Activated T-cell treated with anti-CD3 and anti-CD28 coated beads, Interleukin-2, amount 50 U/mL, for 72 hours (primary cell): Measurements from ENCODE around the gene SLC15A2. TPM values are rescaled to one million over a fixed set of nuclear protein-coding genes. Genes with fewer than 3 reads are reported as not detected.

Experiments used
- ATAC-seq, 2 donors: fragments of 150-1000 bp; cut with Tn5 transposase; replicated peaks in 1 of 2; 2 replicates each; pipeline ENCODE4 v1.10.0; 2021; ENCODE audit warnings: moderate library complexity in 2 of 2, mild to moderate bottlenecking in 1 of 2
- DNase-seq, 2 donors: peaks; one replicate each; pipeline ENCODE4 v3.0.0; 2021 to 2022; ENCODE audit warnings: mixed read lengths in 1 of 2
- H3K27ac Mint-ChIP-seq: one replicate; pipeline ENCODE4 v1.8.0; 2022; ENCODE audit warnings: mild to moderate bottlenecking, moderate library complexity, mixed read lengths
- H3K27me3 Mint-ChIP-seq: one replicate; pipeline ENCODE4 v1.8.0; 2022; ENCODE audit warnings: low read depth, mixed read lengths
- H3K36me3 Mint-ChIP-seq, 2 donors: one replicate each; pipeline ENCODE4 v1.8.0; 2022; ENCODE audit warnings: mixed read lengths in 2 of 2, mild to moderate bottlenecking in 1 of 2; ENCODE audit not compliant: insufficient read depth in 2 of 2
- H3K4me1 Mint-ChIP-seq: one replicate; pipeline ENCODE4 v1.8.0; 2022; ENCODE audit warnings: low read depth, mixed read lengths
- H3K4me3 Mint-ChIP-seq, 2 donors: one replicate each; pipeline ENCODE4 v1.8.0; 2022; ENCODE audit warnings: mild to moderate bottlenecking in 2 of 2, mixed read lengths in 2 of 2, moderate library complexity in 2 of 2
- H3K9me3 Mint-ChIP-seq, 2 donors: one replicate each; pipeline ENCODE4 v1.8.0; 2022; ENCODE audit warnings: mixed read lengths in 2 of 2
- total RNA-seq, 2 donors: library from RNA; stranded (reverse); gene quantifications; one replicate each; pipeline ENCODE4 v1.2.3, GENCODE V29; 2022

The SLC15A2 gene
- total RNA-seq, 2 donors from 2014 or later = 2.4 to 3.0 TPM

DNA sequence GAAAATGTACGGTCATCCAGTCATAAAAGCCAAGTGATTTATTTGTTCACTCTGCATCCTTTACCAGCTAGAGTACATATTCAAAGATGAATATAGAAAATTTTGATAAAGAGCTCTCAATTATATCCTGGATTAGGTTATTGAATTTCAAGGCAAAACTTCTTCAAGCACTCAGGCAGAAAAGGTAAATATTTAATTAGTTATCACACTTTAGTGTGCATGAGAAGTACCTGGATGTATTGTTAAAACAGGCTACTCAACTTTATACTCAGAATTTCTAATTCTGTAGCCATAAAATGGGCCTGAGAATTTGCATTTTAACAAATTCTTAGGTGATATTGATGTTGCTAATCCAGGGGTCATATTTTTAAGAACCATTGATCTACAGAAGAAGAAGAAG lies 82.5 kb downstream of the SLC15A2 start:
- Mint-ChIP-seq H3K36me3 (peaks cover 0 to 5% of the 10 kb centered on the region in 2 donors), H3K4me3 (no peak overlapping the region)
- no peak for ATAC-seq

DNA sequence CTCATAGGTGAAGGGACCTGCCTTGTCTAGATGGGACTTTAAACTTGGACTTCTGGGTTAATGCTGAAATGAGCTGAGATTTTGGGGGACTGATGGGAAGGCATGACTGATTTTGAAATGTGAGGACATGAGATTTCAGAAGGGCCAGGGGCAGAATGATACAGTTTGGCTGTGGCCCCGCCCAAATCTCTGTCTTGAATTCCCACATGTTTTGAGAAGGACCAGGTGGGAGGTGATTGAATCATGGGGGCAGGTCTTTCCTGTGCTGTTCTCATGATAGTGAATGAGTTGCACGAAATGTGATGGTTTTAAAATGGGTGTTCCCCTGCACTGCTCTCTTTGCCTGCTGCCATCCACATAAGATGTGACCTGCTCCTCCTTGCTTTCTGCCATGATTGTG lies 85.0 kb downstream of the SLC15A2 start:
- H3K27ac Mint-ChIP-seq = no peak overlapping the region
- peaks cover 3 to 6% of the 10 kb centered on the region in 2 donors for H3K9me3 Mint-ChIP-seq
- H3K4me1 Mint-ChIP-seq = no peaks in the 10 kb centered on the region
- H3K36me3 Mint-ChIP-seq = peaks cover 2 to 11% of the 10 kb centered on the region in 2 donors
- ATAC-seq (no peak), DNase-seq (no peak)
- peaks cover 5% of the 10 kb centered on the region for H3K27me3 Mint-ChIP-seq
- H3K4me3 Mint-ChIP-seq = no peak overlapping the region

More for the DNA sequence above, 82.5 kb downstream of the SLC15A2 start:
- no peaks in the 10 kb centered on the region for H3K4me1 Mint-ChIP-seq
- no peak for DNase-seq
- H3K27ac Mint-ChIP-seq = no peak overlapping the region
- peaks cover 5% of the 10 kb centered on the region for H3K27me3 Mint-ChIP-seq
- peaks cover 0 to 5% of the 10 kb centered on the region in 2 donors for H3K9me3 Mint-ChIP-seq

DNA sequence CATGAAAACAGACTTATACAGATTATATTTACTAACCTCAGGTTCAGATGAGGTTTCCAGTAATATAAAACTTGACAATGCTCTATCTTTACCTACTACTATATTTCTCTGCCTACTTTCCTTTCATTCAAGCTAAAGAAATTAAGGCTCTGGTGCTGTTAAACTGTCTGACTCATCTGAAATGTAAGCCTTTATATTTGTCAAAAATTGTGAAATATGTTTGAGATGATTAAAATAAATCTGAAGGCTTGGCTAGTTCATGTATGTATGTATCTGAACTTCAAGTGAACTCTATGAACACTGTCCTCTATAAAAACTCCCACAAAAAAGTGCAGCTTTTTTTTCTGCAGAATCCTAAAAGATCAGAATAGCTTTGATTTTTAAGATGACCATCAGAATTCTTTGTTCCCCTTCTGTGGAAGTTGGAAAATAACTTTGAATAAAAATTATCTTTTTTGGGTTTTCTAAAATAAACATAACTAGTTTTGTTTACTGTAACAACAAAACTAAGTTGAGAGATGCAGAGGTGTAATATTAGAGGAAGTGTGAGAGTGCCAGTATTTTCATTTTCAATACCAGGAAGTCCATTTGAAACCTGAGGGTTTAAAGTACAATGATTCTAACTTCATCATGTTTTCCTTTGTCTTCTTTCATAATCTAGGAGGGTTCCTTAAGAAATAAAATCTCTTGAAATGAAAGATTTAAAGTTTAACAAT lies 85.7 kb downstream of the SLC15A2 start:
- H3K27ac Mint-ChIP-seq = no peak overlapping the region
- ATAC-seq (no peak), DNase-seq (no peak)
- no peaks in the 10 kb centered on the region for H3K4me1 Mint-ChIP-seq
- H3K9me3 Mint-ChIP-seq = peaks cover 5 to 9% of the 10 kb centered on the region in 2 donors
- peaks cover 5 to 14% of the 10 kb centered on the region in 2 donors for H3K36me3 Mint-ChIP-seq
- peaks cover 5% of the 10 kb centered on the region for H3K27me3 Mint-ChIP-seq
- H3K4me3 Mint-ChIP-seq = no peak overlapping the region

DNA sequence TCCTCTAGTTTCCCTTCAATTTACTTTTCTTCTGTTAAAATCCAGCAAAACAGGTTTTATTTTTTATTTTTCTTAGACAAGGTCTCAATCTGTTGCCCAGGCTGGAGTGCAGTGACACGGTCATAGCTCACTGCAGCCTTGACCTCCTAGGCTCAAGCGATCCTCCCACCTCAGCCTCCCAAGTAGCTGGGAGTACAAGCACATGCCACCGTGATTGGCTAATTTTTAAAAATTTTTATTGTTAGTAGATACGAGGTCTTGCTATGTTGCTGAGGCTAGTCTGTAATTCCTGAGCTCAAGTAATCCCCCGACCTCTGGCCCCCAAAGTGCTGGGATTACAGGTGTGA lies 86.2 kb downstream of the SLC15A2 start:
- H3K4me3 Mint-ChIP-seq = no peak overlapping the region
- peaks cover 8 to 16% of the 10 kb centered on the region in 2 donors for H3K36me3 Mint-ChIP-seq
- H3K27me3 Mint-ChIP-seq = peaks cover 5% of the 10 kb centered on the region
- no peak for DNase-seq
- H3K27ac Mint-ChIP-seq = no peak overlapping the region
- ATAC-seq = no peak
- H3K4me1 Mint-ChIP-seq = no peaks in the 10 kb centered on the region
- H3K9me3 Mint-ChIP-seq = peaks cover 7 to 11% of the 10 kb centered on the region in 2 donors

DNA sequence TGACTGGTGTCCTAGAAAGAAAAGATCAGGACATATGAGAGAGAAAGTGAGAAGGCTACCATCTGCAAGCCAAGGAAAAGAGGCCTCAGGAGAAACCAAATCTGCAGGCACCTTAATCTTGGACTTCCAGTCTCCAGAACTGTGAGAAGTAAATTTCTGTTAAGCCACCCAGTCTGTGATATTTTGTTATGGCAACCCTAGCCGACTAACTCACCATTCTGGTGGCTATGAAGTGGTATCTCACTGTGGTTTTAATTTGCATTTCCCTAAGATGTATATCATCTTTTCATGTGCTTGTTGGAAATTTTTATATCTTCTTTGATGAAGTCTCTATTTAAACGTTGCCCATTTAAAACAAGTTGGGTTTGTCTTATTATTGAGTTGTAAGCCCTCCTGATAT lies 87.3 kb downstream of the SLC15A2 start:
- Mint-ChIP-seq H3K36me3 (peaks cover 8 to 16% of the 10 kb centered on the region in 2 donors), H3K4me1 (no peaks in the 10 kb centered on the region), H3K9me3 (peaks cover 7 to 11% of the 10 kb centered on the region in 2 donors), H3K27ac (no peak overlapping the region), H3K27me3 (peaks cover 5% of the 10 kb centered on the region), H3K4me3 (no peak overlapping the region)
- no peak for ATAC-seq
- no peak for DNase-seq

DNA sequence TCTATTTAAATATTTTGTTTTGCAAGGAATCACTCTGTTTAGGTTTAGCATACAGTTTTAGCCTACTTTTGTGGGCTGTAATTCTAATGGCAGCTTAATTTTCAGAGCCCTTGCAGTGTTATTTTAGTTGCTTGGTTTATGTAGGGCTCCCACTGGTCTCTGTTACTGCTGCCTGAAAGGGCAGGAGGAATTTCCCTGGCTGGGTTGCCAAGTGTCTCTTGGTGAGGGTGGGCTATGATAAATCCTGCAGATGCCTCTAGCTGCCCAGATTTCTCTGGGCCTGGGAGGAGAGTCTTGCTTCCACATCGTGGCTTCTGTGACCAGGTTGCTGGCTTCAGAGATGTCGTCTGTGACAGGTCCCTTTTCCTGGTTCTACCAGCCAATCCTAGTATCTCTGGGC lies 91.6 kb downstream of the SLC15A2 start:
- no peak overlapping the region for H3K27ac Mint-ChIP-seq
- H3K36me3 Mint-ChIP-seq = peaks cover 8 to 11% of the 10 kb centered on the region in 2 donors
- H3K4me3 Mint-ChIP-seq = no peak overlapping the region
- peaks cover 8% of the 10 kb centered on the region for H3K4me1 Mint-ChIP-seq
- H3K27me3 Mint-ChIP-seq = no peaks in the 10 kb centered on the region
- DNase-seq (no peak), ATAC-seq (no peak)
- peaks cover 7% of the 10 kb centered on the region in 2 donors for H3K9me3 Mint-ChIP-seq

DNA sequence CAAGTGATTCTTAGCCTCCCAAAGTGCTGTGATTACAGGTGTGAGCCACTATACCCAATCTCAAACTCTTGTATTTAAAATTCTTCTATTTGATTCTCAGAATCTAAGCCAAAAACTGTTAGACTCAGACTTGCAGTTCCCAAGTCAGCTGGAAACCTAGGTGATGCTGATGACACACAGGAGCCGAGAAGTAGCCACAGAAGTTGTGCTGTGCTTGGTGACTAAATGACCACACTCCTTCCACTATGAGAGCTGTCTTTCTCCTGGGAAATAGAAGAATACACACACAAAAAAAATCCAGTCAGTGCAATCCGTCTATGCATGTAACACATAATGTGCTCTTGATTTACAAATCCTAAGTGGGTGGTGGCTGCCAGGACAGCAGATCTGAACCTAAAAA lies 93.9 kb downstream of the SLC15A2 start:
- Mint-ChIP-seq H3K36me3 (peaks cover 8 to 11% of the 10 kb centered on the region in 2 donors), H3K9me3 (peaks cover 7% of the 10 kb centered on the region in 2 donors), H3K4me3 (peak overlapping the region in 1 of 2 donors; percentile 48), H3K27ac (no peak overlapping the region), H3K27me3 (no peaks in the 10 kb centered on the region), H3K4me1 (peaks cover 8% of the 10 kb centered on the region)
- DNase-seq = peak in 1 of 2 donors; percentile 27
- ATAC-seq = peak; percentile 79 to 97

DNA sequence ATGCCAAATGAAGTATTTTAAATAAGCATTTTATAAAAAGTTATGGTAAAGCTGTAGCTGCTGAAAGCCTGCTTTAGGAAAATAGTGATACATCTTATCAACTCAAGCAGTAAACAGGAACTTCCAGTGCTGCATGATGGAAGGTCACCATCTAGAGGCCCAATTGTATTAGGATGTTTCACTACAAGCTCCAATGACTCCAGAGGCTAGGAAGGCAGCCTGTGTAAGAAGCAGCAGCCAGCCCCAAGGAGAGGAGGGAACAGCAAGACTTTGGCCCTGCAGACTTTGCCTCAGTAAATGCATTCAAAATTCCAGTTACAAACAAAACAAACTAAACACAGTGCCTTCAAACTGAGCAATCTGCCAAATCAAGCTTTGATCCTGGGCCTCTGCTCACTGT lies 95.7 kb downstream of the SLC15A2 start:
- DNase-seq (no peak), ATAC-seq (no peak)
- H3K4me1 Mint-ChIP-seq = peaks cover 13% of the 10 kb centered on the region
- H3K36me3 Mint-ChIP-seq = peaks cover 2 to 3% of the 10 kb centered on the region in 2 donors
- no peaks in the 10 kb centered on the region for H3K27me3 Mint-ChIP-seq
- H3K27ac Mint-ChIP-seq = no peak overlapping the region
- H3K9me3 Mint-ChIP-seq = peaks cover 2 to 3% of the 10 kb centered on the region in 2 donors
- H3K4me3 Mint-ChIP-seq = no peak overlapping the region

DNA sequence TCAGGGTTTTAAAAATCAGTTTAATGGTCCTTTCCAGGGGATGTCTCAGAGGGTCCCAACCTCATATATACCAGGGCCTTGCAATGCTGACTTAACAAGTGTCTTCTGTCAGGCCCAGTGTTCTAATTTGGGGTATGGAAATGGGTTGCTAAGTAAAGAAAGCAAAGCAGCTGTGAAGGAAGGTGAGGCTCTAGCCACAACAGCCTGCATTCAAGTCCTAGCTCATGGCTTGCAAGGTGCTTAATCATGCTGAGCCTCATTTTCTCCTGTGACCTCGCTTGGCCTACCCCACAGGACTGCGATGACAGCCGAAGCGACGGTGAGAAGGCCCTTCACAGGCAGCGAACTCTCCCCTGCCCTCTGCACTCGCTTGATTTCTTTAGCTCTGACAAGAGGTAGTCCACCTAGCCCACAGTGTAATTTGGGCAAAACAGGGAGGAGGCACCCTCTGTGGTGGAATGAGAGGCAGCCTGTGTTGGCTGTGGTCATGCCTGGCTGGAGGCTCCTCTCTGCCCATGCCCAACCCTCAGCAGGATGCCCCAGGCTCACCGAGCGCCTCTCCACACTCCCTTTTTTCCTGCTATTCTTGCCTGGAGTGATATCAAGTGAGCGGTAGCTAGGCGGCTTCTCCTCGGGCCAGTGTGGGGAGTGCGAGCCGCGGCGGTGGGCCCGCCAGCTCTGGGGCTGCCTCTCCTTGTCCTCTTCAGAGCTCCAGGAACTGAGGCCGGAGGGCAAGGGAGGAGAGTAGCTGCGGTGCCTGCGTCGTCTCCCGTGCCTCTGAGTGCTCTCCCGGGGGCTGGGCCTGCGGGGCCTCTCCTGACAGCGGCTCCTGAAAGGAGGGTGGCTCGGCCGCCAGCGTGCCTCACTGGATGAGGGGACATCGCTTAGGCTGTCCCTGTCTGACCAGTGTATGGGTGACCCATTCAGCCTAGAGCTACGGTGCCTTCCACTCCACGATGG lies 98.7 kb downstream of the SLC15A2 start:
- DNase-seq = no peak

More for the DNA sequence above, 98.7 kb downstream of the SLC15A2 start:
- Mint-ChIP-seq H3K9me3 (no peaks in the 10 kb centered on the region), H3K4me3 (no peak overlapping the region), H3K36me3 (no peaks in the 10 kb centered on the region), H3K27me3 (peaks cover 1% of the 10 kb centered on the region), H3K4me1 (peaks cover 29% of the 10 kb centered on the region), H3K27ac (no peak overlapping the region)
- no peak for ATAC-seq

Other genes with a start within 250 kb of the SLC15A2 start
- gene HCLS1, start 233.5 kb upstream of the SLC15A2 start, total RNA-seq = 100 to 1,000 TPM; 236 to 259 TPM
- 10 to 100 TPM; 26.5 to 33.1 TPM for gene GOLGB1, start 144.7 kb upstream of the SLC15A2 start, total RNA-seq
- 10 to 100 TPM; 42.2 to 58.6 TPM for gene IQCB1, start 59.3 kb upstream of the SLC15A2 start, total RNA-seq
- 10 to 100 TPM; 14.2 to 17.9 TPM for gene EAF2, start 59.2 kb upstream of the SLC15A2 start, total RNA-seq
- gene ILDR1, start 127.8 kb downstream of the SLC15A2 start, total RNA-seq = under 1 TPM; 0.28 to 0.31 TPM
- 1 to 10 TPM; 2.4 to 2.5 TPM for gene CD86, start 161.0 kb downstream of the SLC15A2 start, total RNA-seq